Panc1 (cell line): Measurements from ENCODE around the gene PIK3AP1. TPM values are rescaled to one million over a fixed set of nuclear protein-coding genes. Genes with fewer than 3 reads are reported as not detected.

Experiments used
- ATAC-seq: fragments of 200-7000 bp; cut with Tn5 transposase; 2 replicates; pipeline ENCODE4 v1.9.1; 2020; ENCODE audit warnings: mild to moderate bottlenecking, moderate library complexity
- BruUV-seq: library from RNA; stranded (reverse); fragments of 400-500 nt; replicated peaks from 2 replicates; lab custom pipeline; 2021; lab: Mats Ljungman, UMichigan
- CTCF ChIA-PET: fragments of 300-600 bp; sonication (Branson Sonifier 250); formaldehyde crosslinking; loops from one replicate; lab custom pipeline; 2022; ENCODE audit warnings: antibody characterized with exemption; lab: Charles Lee
- POLR2A ChIA-PET: fragments of 300-600 bp; sonication (Branson Sonifier 250); formaldehyde crosslinking; loops from one replicate; lab custom pipeline; 2022; ENCODE audit warnings: antibody characterized with exemption; lab: Charles Lee
- DNase-seq: peaks from one replicate; pipeline ENCODE4 v3.0.0-alpha.2; 2010; ENCODE audit warnings: low read depth, low spot score
- H3K27ac ChIP-seq: 2 replicates; pipeline ENCODE4 v1.5.1; 2011; ENCODE audit warnings: mild to moderate bottlenecking, low read length, inconsistent platforms
- H3K27me3 ChIP-seq: fragments of 200-500 bp; sonication (Bioruptor generic); 2 replicates; pipeline ENCODE4 v1.6.0; 2014; ENCODE audit warnings: low read length, inconsistent platforms; ENCODE audit not compliant: control insufficient read depth, insufficient read depth
- H3K36me3 ChIP-seq: fragments of 200-500 bp; sonication (Bioruptor generic); 2 replicates; pipeline ENCODE4 v1.5.1; 2014; ENCODE audit warnings: inconsistent platforms, mild to moderate bottlenecking, low read length, moderate library complexity; ENCODE audit not compliant: control insufficient read depth, insufficient read depth
- H3K4me1 ChIP-seq: 2 replicates; pipeline ENCODE4 v1.5.1; 2011; ENCODE audit warnings: inconsistent platforms, mild to moderate bottlenecking, low read length, moderate library complexity; ENCODE audit not compliant: control insufficient read depth, insufficient read depth
- H3K4me3 ChIP-seq, 2 experiments: 2 replicates each; pipeline ENCODE4 v1.5.1; 2011 to 2012; ENCODE audit warnings: low read depth in 2 of 2, low read length in 2 of 2, mild to moderate bottlenecking in 2 of 2, inconsistent platforms in 1 of 2, moderate library complexity in 1 of 2
- H3K9me3 ChIP-seq: fragments of 200-500 bp; sonication (Bioruptor generic); 2 replicates; pipeline ENCODE4 v1.5.1; 2014; ENCODE audit warnings: low read depth, mild to moderate bottlenecking, inconsistent platforms, low read length, moderate library complexity; ENCODE audit not compliant: control insufficient read depth, insufficient read depth
- POLR2AphosphoS5 ChIP-seq: IDR thresholded peaks from 2 replicates; pipeline ENCODE4 v1.6.1; 2012; ENCODE audit warnings: mild to moderate bottlenecking, low read depth, low read length, moderate library complexity
- SIN3A ChIP-seq: IDR thresholded peaks from 2 replicates; pipeline ENCODE4 v1.6.1; 2012; ENCODE audit warnings: low read depth, mild to moderate bottlenecking, low read length, moderate library complexity, borderline replicate concordance; ENCODE audit not compliant: insufficient read depth
- TCF7L2 ChIP-seq: IDR thresholded peaks from 2 replicates; pipeline ENCODE4 v1.6.1; 2011; ENCODE audit warnings: mild to moderate bottlenecking, low read depth, low read length, inconsistent platforms
- in situ Hi-C: cut with HindIII; loops from 2 replicates; pipeline ENCODE4 v1.10.0; 2016; ENCODE audit warnings: low sequenced_read_pairs, low pct_unique_long_range_greater_than_20kb
- intact Hi-C: fragments of 100-400 bp; cut with micrococcal nuclease; formaldehyde crosslinking; loops from one replicate; pipeline ENCODE4 v1.10.0; 2022; ENCODE audit not compliant: unreplicated experiment
- total RNA-seq: library from RNA; stranded (reverse); gene quantifications from one replicate; pipeline ENCODE4 v1.2.1, GENCODE V29; 2021; ENCODE audit not compliant: unreplicated experiment
- TF ChIP-seq, protein P1 (sequence below): fragments of 450-650 bp; IDR thresholded peaks from 2 replicates; pipeline ENCODE4 v1.5.1; 2017; ENCODE audit warnings: mild to moderate bottlenecking
- TF ChIP-seq, protein P2 (sequence below), 2 experiments: IDR thresholded peaks; 2 replicates each; pipeline ENCODE4 v1.6.1; 2011 to 2012; ENCODE audit warnings: low read depth in 2 of 2, control low read depth in 1 of 2, low read length in 1 of 2, mild to moderate bottlenecking in 1 of 2, moderate library complexity in 1 of 2; ENCODE audit not compliant: insufficient read depth in 1 of 2

Gene PIK3AP1
- total RNA-seq, 1 experiment from 2014 or later = 2.6 TPM

DNA sequence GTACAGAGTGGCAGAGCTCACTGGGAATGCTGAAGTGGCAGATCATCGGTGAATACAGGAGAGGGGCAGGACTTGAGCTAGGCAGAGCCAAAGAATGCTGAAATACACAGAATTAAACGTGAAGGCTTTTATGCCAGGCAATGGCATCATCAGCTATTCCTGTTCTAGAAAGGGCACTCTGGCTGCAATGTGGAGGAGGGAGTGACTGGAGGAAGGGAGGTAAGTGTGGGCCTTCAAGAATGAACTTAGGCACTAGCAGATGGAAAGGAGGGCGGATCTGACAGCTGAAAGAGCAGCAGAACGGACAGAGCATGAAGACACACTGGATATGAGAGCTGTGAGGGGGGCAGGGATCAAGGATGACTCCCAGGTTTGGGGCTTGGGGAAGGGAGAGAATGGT lies 121.5 kb downstream of the PIK3AP1 start:
- no peaks in the 10 kb centered on the region for H3K36me3 ChIP-seq
- BruUV-seq = no TSS peak
- intact Hi-C loops (no loop called here), in situ Hi-C loops (no loop called here)
- H3K9me3 ChIP-seq = 0 out of 2 replicates have a peak, but pooled peaks cover 4% of the 10 kb centered on the region
- no peak for TF ChIP-seq POLR2AphosphoS5
- no peak for TF ChIP-seq TCF7L2
- TF ChIP-seq, protein P1, sequence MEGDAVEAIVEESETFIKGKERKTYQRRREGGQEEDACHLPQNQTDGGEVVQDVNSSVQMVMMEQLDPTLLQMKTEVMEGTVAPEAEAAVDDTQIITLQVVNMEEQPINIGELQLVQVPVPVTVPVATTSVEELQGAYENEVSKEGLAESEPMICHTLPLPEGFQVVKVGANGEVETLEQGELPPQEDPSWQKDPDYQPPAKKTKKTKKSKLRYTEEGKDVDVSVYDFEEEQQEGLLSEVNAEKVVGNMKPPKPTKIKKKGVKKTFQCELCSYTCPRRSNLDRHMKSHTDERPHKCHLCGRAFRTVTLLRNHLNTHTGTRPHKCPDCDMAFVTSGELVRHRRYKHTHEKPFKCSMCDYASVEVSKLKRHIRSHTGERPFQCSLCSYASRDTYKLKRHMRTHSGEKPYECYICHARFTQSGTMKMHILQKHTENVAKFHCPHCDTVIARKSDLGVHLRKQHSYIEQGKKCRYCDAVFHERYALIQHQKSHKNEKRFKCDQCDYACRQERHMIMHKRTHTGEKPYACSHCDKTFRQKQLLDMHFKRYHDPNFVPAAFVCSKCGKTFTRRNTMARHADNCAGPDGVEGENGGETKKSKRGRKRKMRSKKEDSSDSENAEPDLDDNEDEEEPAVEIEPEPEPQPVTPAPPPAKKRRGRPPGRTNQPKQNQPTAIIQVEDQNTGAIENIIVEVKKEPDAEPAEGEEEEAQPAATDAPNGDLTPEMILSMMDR = no peak
- TF ChIP-seq SIN3A = no peak
- TF ChIP-seq, protein P2, sequence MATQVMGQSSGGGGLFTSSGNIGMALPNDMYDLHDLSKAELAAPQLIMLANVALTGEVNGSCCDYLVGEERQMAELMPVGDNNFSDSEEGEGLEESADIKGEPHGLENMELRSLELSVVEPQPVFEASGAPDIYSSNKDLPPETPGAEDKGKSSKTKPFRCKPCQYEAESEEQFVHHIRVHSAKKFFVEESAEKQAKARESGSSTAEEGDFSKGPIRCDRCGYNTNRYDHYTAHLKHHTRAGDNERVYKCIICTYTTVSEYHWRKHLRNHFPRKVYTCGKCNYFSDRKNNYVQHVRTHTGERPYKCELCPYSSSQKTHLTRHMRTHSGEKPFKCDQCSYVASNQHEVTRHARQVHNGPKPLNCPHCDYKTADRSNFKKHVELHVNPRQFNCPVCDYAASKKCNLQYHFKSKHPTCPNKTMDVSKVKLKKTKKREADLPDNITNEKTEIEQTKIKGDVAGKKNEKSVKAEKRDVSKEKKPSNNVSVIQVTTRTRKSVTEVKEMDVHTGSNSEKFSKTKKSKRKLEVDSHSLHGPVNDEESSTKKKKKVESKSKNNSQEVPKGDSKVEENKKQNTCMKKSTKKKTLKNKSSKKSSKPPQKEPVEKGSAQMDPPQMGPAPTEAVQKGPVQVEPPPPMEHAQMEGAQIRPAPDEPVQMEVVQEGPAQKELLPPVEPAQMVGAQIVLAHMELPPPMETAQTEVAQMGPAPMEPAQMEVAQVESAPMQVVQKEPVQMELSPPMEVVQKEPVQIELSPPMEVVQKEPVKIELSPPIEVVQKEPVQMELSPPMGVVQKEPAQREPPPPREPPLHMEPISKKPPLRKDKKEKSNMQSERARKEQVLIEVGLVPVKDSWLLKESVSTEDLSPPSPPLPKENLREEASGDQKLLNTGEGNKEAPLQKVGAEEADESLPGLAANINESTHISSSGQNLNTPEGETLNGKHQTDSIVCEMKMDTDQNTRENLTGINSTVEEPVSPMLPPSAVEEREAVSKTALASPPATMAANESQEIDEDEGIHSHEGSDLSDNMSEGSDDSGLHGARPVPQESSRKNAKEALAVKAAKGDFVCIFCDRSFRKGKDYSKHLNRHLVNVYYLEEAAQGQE (IDR thresholded peaks at IDR 0.05; ENCODE audit: insufficient read depth in 1 of 2, low read depth in 2 of 2, low read length in 1 of 2) = no peak
- ChIA-PET POLR2A (no interaction called here), CTCF (no interaction called here)
- ATAC-seq (no peak), DNase-seq (no peak)
- H3K27me3 ChIP-seq = peaks cover 2% of the 10 kb centered on the region; the same call in 1 of the 2 replicates
- no peaks in the 10 kb centered on the region for H3K4me1 ChIP-seq
- H3K4me3 ChIP-seq = no peak overlapping the region
- no peak overlapping the region for H3K27ac ChIP-seq

DNA sequence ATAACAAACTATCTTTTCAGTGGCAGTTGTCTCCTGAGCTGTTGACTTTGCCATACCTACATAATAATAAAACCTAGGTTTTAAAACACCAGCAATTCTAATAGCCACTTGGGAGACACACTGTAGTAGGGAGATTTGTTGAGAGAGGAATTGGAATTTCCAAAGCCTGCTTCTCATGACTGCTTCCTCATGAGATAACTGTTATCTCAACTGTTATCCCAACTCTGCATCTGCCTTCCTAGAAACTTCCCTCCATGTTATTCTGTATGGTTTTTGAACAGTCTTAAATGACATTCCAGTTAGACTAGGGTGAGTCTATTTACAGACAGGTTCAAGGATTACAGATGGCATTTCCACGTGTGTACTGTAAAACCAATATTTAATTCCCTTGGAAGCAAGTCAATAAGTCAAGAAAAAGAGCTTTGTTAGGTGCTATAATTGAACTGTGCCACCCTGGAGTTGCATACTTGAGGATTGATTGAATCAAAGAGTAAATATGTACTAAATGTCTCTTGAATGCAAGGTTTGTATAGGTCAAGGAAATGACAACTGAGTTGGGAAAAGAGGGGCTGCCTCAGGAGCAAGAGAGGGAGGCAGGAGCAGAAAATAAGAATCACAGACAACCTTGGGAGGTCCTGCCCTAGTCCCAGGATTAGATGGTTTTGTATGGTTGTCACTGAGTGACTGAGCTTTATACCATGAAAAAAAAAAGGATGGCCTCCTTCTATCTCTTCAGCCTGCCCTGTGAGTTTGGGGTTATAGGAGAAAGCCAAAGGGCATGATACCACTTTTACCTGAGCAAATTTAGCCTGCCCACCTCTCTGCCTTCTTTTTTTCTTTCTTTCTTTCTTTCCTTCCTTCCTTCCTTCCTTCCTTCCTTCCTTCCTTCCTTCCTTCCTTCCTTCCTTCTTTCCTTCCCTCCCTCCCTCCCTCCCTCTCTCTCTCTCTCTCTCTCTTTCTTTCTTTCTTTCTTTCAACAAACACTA lies 123.6 kb downstream of the PIK3AP1 start:
- TF ChIP-seq, protein P1 = no peak
- TF ChIP-seq, protein P2 (IDR thresholded peaks at IDR 0.05; ENCODE audit: insufficient read depth in 1 of 2, low read depth in 2 of 2, low read length in 1 of 2) = no peak
- no peak for TF ChIP-seq POLR2AphosphoS5
- TF ChIP-seq SIN3A = no peak
- no peak for TF ChIP-seq TCF7L2
- peaks cover 2% of the 10 kb centered on the region; the same call in 1 of the 2 replicates for H3K27me3 ChIP-seq
- POLR2A ChIA-PET = interaction anchor here (1.1 kb wide), 1 partner anchor 9 kb away, joined by 5 read pairs; no protein-coding TSS in a partner anchor
- no peak for DNase-seq
- CTCF ChIA-PET = no interaction called here
- H3K36me3 ChIP-seq = no peaks in the 10 kb centered on the region
- no peak overlapping the region for H3K4me3 ChIP-seq
- in situ Hi-C loops (no loop called here), intact Hi-C loops (no loop called here)
- no peak overlapping the region for H3K27ac ChIP-seq
- no peaks in the 10 kb centered on the region for H3K4me1 ChIP-seq
- no peak for ATAC-seq
- no TSS peak for BruUV-seq
- peaks cover 13% of the 10 kb centered on the region; the same call in 1 of the 2 replicates for H3K9me3 ChIP-seq
